Spleen (tissue), 7 donors: ENCODE measurements around the gene PREP.

Source experiments
- POLR2A ChIP-seq, 3 donors: fragments of 450-650 bp; IDR thresholded peaks; one replicate each; pipeline ENCODE4 v1.5.1; 2017; ENCODE audit warnings: antibody characterized with exemption in 3 of 3, mild to moderate bottlenecking in 1 of 3
- TF ChIP-seq, protein P1 (sequence below), 11 experiments: fragments of 200-600 bp in 7 of 11; fragments of 450-650 bp in 4 of 11; sonication (generic) in 4 of 11; IDR thresholded peaks in 8 of 11; conservative IDR thresholded peaks in 3 of 11; 1 replicate in 7 of 11; 2 replicates in 4 of 11; pipeline versions ENCODE4 v1.4.0 to v1.8.0; 2016 to 2021; ENCODE audit warnings: antibody characterized with exemption in 11 of 11, inconsistent platforms in 4 of 11, mild to moderate bottlenecking in 1 of 11
- donor health status: DM: no; HTN: no; CAD: no; lungs with moderate emphysema.
- donor health status: DM: no; HTN: no; CAD: no.
- donor health status: DM: no; HTN: no; CAD: no.

DNA sequence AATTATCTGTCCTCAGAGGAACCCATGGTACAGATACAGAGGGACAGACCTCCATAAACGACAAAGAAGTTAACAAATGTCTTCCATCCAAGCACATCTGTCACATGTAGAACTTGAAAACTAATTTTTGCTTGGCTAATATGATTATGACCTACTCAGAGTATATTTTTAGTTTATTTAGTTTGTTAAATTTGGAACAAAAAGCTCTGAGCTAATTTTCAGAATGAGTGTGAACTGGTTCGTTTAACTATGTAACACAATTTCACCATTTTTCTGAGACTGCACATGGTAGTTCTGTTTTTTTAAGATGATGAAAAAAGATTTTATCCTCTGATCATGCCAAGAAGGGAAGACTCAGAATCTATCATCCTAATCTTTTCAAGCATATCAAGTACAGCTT lies 34.4 kb upstream of the PREP start:
- TF ChIP-seq POLR2A (IDR thresholded peaks at IDR 0.05): no peak
- TF ChIP-seq, protein P1, sequence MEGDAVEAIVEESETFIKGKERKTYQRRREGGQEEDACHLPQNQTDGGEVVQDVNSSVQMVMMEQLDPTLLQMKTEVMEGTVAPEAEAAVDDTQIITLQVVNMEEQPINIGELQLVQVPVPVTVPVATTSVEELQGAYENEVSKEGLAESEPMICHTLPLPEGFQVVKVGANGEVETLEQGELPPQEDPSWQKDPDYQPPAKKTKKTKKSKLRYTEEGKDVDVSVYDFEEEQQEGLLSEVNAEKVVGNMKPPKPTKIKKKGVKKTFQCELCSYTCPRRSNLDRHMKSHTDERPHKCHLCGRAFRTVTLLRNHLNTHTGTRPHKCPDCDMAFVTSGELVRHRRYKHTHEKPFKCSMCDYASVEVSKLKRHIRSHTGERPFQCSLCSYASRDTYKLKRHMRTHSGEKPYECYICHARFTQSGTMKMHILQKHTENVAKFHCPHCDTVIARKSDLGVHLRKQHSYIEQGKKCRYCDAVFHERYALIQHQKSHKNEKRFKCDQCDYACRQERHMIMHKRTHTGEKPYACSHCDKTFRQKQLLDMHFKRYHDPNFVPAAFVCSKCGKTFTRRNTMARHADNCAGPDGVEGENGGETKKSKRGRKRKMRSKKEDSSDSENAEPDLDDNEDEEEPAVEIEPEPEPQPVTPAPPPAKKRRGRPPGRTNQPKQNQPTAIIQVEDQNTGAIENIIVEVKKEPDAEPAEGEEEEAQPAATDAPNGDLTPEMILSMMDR (IDR thresholded peaks at IDR 0.05 in 8 of 11, conservative IDR thresholded peaks at IDR 0.05 in 3 of 11): no peak
